Fibroblast of lung (primary cell): ENCODE results near the gene HPSE2.

Experiments used
- CTCF ChIP-seq, 2 donors: IDR thresholded peaks in 1 of 2; conservative IDR thresholded peaks in 1 of 2; 1 replicate in 1 of 2; 2 replicates in 1 of 2; pipeline ENCODE4 v1.5.1; 2011 to 2012; ENCODE audit warnings: low read length in 2 of 2, control low read depth in 1 of 2, inconsistent platforms in 1 of 2, low read depth in 1 of 2, mild to moderate bottlenecking in 1 of 2
- EZH2 ChIP-seq: IDR thresholded peaks from 2 replicates; pipeline ENCODE4 v1.5.1; 2012; ENCODE audit warnings: low read length, control low read depth, mild to moderate bottlenecking; ENCODE audit errors: missing control alignments

GRCh38 chr10:99224766-99225165, 10.9 kb downstream of the HPSE2 start:
- TF ChIP-seq CTCF (conservative IDR thresholded peaks at IDR 0.05 in 1 of 2, IDR thresholded peaks at IDR 0.05 in 1 of 2; ENCODE audit: low read depth in 1 of 2, low read length in 2 of 2) (no peak), EZH2 (no peak)
